GM21576 (cell line): Measurements from ENCODE around the gene FAM221A.
"Not testable (repeated sequence)": the region's sequence is repeated elsewhere in the genome, so short reads cannot be mapped to it uniquely, and the experiment has no call there.

Experiments used
- ATAC-seq: cut with Tn5 transposase; IDR thresholded peaks from one replicate; pipeline ENCODE4 v1.9.1; 2021; ENCODE audit warnings: mild to moderate bottlenecking, moderate library complexity; ENCODE audit not compliant: unreplicated experiment

The FAM221A gene

GRCh38 chr7:23679898-23680413 is at the start of gene FAM221A:
TSS of gene FAM221A (plus strand) at chr7:23680199. CDS start at chr7:23680219, 20 bp downstream.
- peak; percentile 89 for ATAC-seq

GRCh38 chr7:23633417-23633816 is 46.6 kb upstream of the FAM221A start:
- no peak for ATAC-seq

GRCh38 chr7:23645822-23646221 is 34.2 kb upstream of the FAM221A start:
- ATAC-seq, result no peak

DNA sequence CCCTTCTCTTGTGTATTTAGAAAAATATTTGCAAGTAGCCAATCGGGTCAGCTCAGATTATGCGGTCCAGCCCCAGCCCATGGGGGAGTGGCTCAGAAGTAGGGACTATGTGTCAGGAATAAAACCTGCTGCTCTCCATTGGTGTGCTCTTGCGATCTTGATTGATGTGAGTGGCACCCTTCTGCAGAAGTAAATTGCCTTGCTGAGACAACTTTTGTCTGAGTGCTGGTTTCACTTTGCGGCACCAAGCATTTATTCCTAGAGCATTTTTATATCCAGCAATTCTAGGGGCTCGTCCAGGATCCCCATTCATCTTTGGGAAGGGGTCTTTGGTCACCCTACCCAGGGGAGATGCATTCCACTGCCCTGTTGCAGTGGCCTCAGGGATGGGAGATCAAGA is 26.1 kb upstream of the FAM221A start:
- ATAC-seq, result no peak

DNA sequence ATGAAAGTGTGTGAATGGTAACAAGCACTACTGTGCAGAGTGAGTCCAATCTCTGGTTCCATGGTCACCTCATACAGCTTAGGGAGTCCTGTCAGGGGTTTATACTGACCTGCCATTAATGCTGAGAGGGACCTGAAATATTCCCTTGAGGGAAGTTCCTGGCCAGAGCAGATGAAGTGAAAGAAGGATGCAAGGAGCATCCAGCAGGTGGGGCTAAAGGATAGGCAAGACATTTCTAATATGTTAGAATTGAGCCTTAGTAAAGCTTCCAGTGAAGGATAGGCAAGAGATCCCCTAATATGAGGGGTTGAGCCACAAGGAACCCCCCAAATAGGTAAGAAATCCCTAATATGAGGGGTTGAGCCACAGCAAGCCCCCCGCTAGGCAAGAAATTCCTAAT is 25.5 kb upstream of the FAM221A start:
- ATAC-seq, result no peak

- no peak for ATAC-seq
Observed at GRCh38 chr7:23655433-23655832, 24.6 kb upstream of the FAM221A start.

DNA sequence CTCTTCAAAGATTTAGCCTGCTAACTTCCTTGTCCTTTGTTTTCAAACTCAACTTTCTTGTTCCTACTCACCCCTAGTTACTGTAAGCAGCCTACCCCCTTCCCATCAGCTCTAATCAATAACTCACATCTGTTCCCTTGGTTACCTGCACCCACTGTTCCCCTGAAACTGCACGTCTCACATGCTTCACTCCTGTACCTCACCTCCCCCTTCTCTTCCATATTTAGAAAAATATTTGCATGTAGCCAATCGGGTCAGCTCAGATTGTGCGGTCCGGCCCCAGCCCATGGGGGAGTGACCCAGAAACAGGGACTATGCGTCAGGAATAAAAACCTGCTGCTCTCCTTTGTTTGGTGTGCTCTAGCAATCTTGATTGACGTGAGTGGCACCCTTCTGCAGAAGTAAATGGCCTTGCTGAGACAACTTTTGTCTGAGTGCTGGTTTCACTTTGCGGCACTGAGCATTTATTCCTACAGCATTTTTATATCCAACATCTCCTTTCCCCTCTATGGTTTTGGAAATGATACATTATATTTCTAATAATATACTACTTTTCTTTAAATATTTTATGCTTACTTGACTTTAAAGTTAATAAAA is 21.1 kb upstream of the FAM221A start:
- ATAC-seq, result no peak

DNA sequence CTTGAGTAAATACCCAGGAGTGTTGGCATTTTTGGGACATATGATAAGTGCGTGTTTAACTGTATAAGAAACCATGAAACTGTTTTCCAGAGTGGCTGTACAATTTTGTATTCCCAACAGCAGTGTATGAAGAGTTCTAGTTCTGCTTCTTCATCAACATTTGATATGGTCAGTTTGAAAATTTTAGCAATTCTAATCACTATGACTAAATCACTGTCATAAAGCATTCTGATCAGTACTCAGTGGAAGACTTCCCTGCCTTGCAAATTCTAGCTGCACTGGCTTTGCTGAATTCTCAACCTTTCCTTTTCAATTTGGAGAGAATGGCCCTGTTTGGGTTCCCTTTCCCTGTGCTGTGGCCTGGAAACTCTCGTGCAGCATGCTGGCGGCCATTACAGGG is 18.6 kb upstream of the FAM221A start:
- ATAC-seq, result no peak

DNA sequence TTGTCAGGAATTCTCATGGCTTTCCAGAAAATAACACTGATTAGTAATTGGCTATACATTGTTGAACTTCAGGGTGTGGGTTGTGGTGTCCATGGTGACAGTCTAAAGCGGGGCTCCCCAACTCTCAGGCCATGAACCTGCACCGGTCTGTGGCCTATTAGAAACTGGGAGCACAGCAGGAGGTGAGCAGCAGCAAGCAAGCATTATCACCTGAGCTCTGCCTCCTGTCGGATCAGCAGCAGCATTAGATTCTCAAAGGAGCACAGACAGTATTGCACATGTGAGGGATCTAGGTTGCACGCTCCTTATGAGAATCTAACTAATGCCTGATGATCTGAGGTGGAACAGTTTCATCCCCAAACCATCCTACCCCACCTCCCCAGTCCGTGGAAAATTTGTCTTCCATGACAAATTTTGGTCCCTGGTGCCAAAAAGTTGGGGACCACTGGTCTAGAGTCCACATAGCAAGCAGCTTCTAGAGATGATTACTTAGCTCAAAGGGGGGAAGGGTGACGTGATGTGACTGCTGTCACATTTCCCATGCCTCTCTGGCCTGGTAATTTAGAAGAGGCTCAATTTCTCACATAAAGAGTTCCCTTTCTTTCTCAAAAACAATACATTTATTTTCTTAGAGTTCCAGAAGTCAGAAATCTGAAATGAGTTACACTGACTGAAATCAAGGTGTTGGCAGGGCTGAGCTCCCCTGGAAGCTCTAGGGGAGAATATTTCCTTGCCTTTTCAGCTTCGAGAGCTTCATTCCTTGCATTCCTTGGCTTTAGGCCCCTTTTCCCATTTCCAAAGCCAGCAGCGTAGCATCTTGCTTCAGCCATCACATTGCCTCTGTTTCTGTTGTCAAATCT is 17.6 kb upstream of the FAM221A start:
- ATAC-seq, result no peak

- no peak for ATAC-seq
Observed at GRCh38 chr7:23662984-23663313, 17.1 kb upstream of the FAM221A start.

DNA sequence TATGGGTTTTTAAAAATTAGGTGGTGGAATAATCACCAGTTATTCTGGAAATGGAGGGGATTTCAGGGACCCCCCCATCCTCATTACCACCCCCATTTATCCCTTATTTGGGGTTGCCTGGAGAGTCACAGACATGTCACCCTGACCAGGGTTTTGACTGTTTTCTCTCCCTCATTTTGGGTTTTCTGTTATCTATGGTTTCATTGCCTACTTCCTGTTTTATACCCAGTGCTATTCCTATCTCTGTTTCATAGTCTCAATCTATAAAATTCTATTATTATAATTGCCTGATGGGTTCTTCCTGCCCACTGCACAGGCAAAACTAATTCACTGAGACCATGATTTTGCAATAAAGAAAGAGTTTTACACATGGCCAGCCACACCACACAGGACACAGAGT is 15.9 kb upstream of the FAM221A start:
- no peak for ATAC-seq

GRCh38 chr7:23672033-23672432 is 8.0 kb upstream of the FAM221A start:
- no peak for ATAC-seq

DNA sequence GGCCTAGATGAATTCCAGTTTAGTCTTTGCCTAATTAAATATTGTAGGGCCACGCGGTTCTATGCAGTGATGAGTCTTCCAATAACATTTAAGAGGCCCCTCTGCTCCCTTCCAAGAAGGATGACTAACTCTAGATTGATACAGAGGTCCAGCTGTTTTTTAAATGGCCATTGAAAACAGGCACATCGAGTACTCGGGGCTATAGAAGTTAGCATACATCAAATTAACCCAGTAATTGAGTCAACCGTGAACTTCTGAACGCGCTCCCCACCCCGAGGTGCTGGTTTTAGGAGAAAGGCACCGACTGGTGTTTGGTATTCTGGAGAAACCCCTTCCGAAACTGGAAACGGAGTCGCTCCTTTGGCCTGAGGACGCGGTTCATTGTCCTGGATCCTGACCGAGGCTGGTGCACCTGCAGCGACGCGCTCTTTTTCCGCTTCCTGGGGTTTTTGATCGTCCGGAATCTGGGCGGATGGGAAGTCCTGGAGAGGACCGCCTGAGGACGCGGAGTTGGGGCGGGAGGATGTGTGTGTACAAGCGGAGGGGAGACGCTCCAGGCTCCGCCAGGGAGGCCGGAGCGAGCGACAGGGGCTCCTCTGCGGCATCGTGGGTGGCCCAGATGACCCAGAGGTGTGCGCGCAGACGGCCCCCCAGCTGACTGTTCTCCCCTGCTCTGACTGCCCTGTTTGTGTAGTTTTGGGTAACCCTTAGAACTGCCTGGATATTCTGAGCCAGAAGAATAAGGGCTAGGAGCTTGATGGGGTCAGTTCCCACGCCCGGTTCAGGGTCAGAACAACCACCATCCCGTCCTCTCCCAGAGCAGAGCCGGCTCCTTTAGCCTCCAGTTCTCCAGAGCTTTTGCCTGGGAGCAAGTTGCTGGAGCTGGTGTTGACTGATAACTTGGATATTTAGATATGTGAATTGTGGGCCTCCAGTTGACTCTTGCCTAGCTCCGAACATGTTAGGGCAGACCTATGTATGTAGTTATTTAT is 711 bp downstream of the FAM221A start:
- ATAC-seq, result peak; percentile 34

GRCh38 chr7:23684041-23684440 is 4.0 kb downstream of the FAM221A start:
- not testable (repeated sequence) for ATAC-seq

DNA sequence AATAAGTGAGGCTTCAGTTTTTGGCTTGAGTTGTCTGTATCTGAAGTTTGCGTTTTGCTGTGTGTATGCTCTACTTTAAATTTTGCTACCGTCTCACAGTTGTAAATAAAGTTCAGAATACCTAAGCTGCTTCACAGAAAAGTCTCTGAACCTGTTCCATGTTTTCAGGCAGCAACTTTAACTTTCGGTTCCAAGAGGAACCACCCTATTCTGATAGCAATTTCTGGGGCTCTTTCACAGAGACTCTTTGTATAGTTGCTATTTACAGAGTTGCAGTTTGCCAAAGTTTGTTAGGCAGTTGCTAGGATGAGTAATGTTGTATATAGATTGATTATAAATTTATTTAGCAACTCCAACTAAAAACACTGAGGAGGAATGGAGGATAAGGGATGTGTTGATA is 5.7 kb downstream of the FAM221A start:
- ATAC-seq, result no peak

DNA sequence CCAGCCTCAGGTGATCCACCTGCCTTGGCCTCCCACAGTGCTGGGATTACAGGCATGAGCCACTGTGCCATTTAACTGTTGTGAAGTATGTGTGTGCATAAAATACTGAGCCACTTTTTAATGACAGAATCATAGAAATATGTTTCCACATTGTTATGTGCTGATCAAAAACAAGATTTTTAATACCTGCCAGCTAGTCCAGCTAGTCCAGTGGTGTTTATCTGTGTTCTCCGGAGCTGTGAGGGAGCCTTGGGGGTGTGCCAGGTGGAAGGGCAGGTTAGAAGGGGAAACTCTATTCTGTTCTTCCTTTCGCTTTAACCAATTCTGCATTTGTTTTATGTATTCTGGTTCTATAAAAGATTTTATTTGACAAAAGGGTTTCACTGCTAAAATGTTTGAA is 7.0 kb downstream of the FAM221A start:
- no peak for ATAC-seq

- ATAC-seq, result no peak
Observed at GRCh38 chr7:23689165-23689564, 9.2 kb downstream of the FAM221A start.

GRCh38 chr7:23691320-23691719 is 11.3 kb downstream of the FAM221A start:
- ATAC-seq, result no peak

DNA sequence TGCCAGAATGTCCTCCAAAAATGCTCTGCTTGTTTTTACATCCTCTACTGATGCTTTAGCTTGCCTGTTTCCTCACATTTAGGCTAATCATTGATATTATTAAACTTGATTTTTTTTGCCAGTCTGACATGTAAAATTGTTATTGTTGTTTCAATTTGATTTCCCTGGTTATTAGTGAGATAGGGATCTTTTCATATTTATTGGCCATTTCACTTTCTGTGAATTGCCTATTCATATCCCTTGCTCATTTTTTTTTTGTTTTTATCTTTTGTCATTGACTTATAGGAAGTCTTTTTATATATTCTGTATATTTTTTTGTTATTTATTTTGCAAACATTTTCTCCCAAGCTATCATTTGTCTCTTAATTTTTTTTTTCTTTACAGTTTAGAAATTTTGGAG is 13.2 kb downstream of the FAM221A start:
- ATAC-seq, result no peak

DNA sequence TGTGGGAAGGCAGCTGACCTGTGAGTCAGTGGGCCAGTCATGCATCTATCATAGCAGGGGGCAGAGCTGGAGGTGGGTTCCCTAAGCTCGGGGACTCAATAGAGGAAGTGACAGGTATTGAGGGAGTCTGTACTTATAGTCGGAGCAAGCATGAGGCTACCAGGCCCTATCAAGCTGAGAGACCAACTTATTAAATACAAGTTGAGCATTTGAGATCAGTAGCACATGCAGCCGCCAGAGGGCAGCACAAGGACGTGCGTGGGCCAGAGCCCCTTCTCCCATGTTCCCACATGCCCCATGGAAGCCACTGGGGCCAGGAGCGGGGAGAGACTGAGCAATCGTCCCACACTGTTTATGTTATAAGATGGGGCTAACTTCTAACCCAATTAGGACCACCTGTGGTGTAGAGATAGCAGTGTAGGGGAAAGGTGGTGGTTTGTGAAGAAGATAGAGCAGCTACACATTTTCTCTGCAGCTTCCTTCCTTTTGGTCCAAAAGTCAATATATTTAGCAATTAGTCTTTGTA is 17.0 kb downstream of the FAM221A start:
- ATAC-seq, result no peak

GRCh38 chr7:23698822-23699221 is 18.8 kb downstream of the FAM221A start:
- ATAC-seq, result no peak
